OCI-LY1 (cell line): ENCODE measurements around the gene RGL4.
"Not testable (repeated sequence)": the region's sequence is repeated elsewhere in the genome, so short reads cannot be mapped to it uniquely, and the experiment has no call there.

Experiments used
- H2AFZ ChIP-seq: fragments of 200-600 bp; sonication (generic), shearing (Covaris generic); 2 replicates; pipeline ENCODE4 v1.6.0; 2014; ENCODE audit warnings: antibody characterized with exemption, mild to moderate bottlenecking, low read length
- H3F3A ChIP-seq: fragments of 200-600 bp; sonication (generic), shearing (Covaris generic); 2 replicates; pipeline ENCODE4 v1.6.0; 2014; ENCODE audit warnings: mild to moderate bottlenecking, antibody characterized with exemption, low read length, moderate library complexity; ENCODE audit not compliant: insufficient read depth
- H3K27ac ChIP-seq: fragments of 200-600 bp; sonication (generic); 2 replicates; pipeline ENCODE4 v1.5.1; 2014; ENCODE audit warnings: low read length, mixed run types, mild to moderate bottlenecking, low read depth; ENCODE audit not compliant: poor library complexity, severe bottlenecking
- H3K27me3 ChIP-seq: fragments of 200-600 bp; sonication (generic); 2 replicates; pipeline ENCODE4 v1.6.0; 2014; ENCODE audit warnings: antibody characterized with exemption, mild to moderate bottlenecking, low read length, moderate library complexity; ENCODE audit not compliant: insufficient read depth
- H3K36me3 ChIP-seq: fragments of 200-600 bp; sonication (generic); 2 replicates; pipeline ENCODE4 v1.6.1; 2014; ENCODE audit warnings: mild to moderate bottlenecking, antibody characterized with exemption, low read length, moderate library complexity, mixed read lengths; ENCODE audit not compliant: insufficient read depth
- H3K4me1 ChIP-seq: fragments of 200-600 bp; sonication (generic); 2 replicates; pipeline ENCODE4 v1.5.1; 2014; ENCODE audit warnings: mild to moderate bottlenecking, low read length, moderate library complexity; ENCODE audit not compliant: insufficient read depth, severe bottlenecking
- H3K4me2 ChIP-seq: fragments of 200-600 bp; sonication (generic), shearing (Covaris generic); 2 replicates; pipeline ENCODE4 v1.6.1; 2014; ENCODE audit warnings: low read length
- H3K4me3 ChIP-seq: fragments of 200-600 bp; sonication (generic); 2 replicates; pipeline ENCODE4 v1.5.1; 2014; ENCODE audit warnings: low read length, low read depth, mild to moderate bottlenecking, mixed read lengths; ENCODE audit not compliant: poor library complexity, severe bottlenecking
- H3K79me2 ChIP-seq: fragments of 200-600 bp; shearing (Covaris generic); 2 replicates; pipeline ENCODE4 v1.6.1; 2016; ENCODE audit warnings: mixed run types, low read length, mixed read lengths; ENCODE audit not compliant: insufficient read depth
- H3K9ac ChIP-seq: fragments of 200-600 bp; sonication (generic), shearing (Covaris generic); 2 replicates; pipeline ENCODE4 v1.6.1; 2014; ENCODE audit warnings: mild to moderate bottlenecking, low read length, mixed read lengths
- H3K9me2 ChIP-seq: fragments of 200-600 bp; sonication (generic), shearing (Covaris generic); 2 replicates; pipeline ENCODE4 v1.6.1; 2014; ENCODE audit warnings: low read depth, mild to moderate bottlenecking, low read length, mixed read lengths
- H3K9me3 ChIP-seq: fragments of 200-600 bp; shearing (Covaris generic); 2 replicates; pipeline ENCODE4 v1.6.1; 2014; ENCODE audit warnings: low read length, mixed read lengths
- H4K20me1 ChIP-seq: fragments of 200-600 bp; sonication (generic), shearing (Covaris generic); 2 replicates; pipeline ENCODE4 v1.6.0; 2016; ENCODE audit warnings: mild to moderate bottlenecking, low read length; ENCODE audit not compliant: insufficient read depth
- CTCF ChIP-seq: fragments of 200-600 bp; sonication (generic), shearing (Covaris generic); IDR thresholded peaks from 2 replicates; pipeline ENCODE4 v1.5.1; 2017; ENCODE audit warnings: mild to moderate bottlenecking, antibody characterized with exemption, low read length, moderate library complexity, mixed read lengths
- EZH2 ChIP-seq: fragments of 200-600 bp; sonication (generic), shearing (Covaris generic); IDR thresholded peaks from 2 replicates; pipeline ENCODE4 v1.8.0; 2017; ENCODE audit warnings: borderline replicate concordance, mixed run types, mild to moderate bottlenecking, antibody characterized with exemption, low read length, moderate library complexity, mixed read lengths

The RGL4 gene

GRCh38 chr22:23657727-23658126 is 33.1 kb upstream of the RGL4 start:
- H3K4me3 ChIP-seq, result no peak overlapping the region
- no peak overlapping the region for H3K9ac ChIP-seq
- H2AFZ ChIP-seq, result no peak overlapping the region
- H3K36me3 ChIP-seq, result peaks cover 16% of the 10 kb centered on the region
- no peaks in the 10 kb centered on the region for H4K20me1 ChIP-seq
- H3K4me2 ChIP-seq, result no peak overlapping the region
- H3F3A ChIP-seq, result no peaks in the 10 kb centered on the region
- H3K4me1 ChIP-seq, result no peaks in the 10 kb centered on the region
- H3K9me3 ChIP-seq, result no peaks in the 10 kb centered on the region
- no peak for TF ChIP-seq EZH2
- no peak for TF ChIP-seq CTCF
- no peaks in the 10 kb centered on the region for H3K79me2 ChIP-seq
- no peak overlapping the region for H3K27ac ChIP-seq
- no peaks in the 10 kb centered on the region for H3K9me2 ChIP-seq
- H3K27me3 ChIP-seq, result no peaks in the 10 kb centered on the region

GRCh38 chr22:23660381-23660780 is 30.4 kb upstream of the RGL4 start:
- not testable (repeated sequence) for H3K9ac ChIP-seq, H3K9me2 ChIP-seq, H3K4me1 ChIP-seq, H3F3A ChIP-seq, H3K27me3 ChIP-seq, H2AFZ ChIP-seq, H3K4me2 ChIP-seq, H3K4me3 ChIP-seq, H3K27ac ChIP-seq, H3K79me2 ChIP-seq, H4K20me1 ChIP-seq, H3K9me3 ChIP-seq
- H3K36me3 ChIP-seq, result peaks cover 18% of the 10 kb centered on the region

GRCh38 chr22:23670378-23671295 is 20.2 kb upstream of the RGL4 start:
- Histone ChIP-seq H3K9me2 (no peaks in the 10 kb centered on the region), H3K27ac (no peak overlapping the region)

GRCh38 chr22:23671387-23671786 is 19.4 kb upstream of the RGL4 start:
- H3F3A ChIP-seq, H3K4me3 ChIP-seq, H3K27me3 ChIP-seq, H3K79me2 ChIP-seq, H2AFZ ChIP-seq, H3K4me2 ChIP-seq, H3K9me3 ChIP-seq, H3K4me1 ChIP-seq, H3K9ac ChIP-seq, H3K27ac ChIP-seq, H4K20me1 ChIP-seq, H3K9me2 ChIP-seq, H3K36me3 ChIP-seq: not testable (repeated sequence)

More at GRCh38 chr22:23670378-23671295, 20.2 kb upstream of the RGL4 start:
- Histone ChIP-seq H3K36me3 (no peaks in the 10 kb centered on the region), H3K9ac (no peak overlapping the region), H3K79me2 (no peaks in the 10 kb centered on the region), H3K4me1 (no peaks in the 10 kb centered on the region), H3K9me3 (no peaks in the 10 kb centered on the region), H3F3A (no peaks in the 10 kb centered on the region), H2AFZ (no peak overlapping the region), H3K4me3 (no peak overlapping the region), H3K4me2 (no peak overlapping the region), H4K20me1 (no peaks in the 10 kb centered on the region), H3K27me3 (no peaks in the 10 kb centered on the region)
- TF ChIP-seq CTCF (no peak), EZH2 (no peak)

- H3K4me2 ChIP-seq, H3K27ac ChIP-seq, H2AFZ ChIP-seq: not testable (repeated sequence)
These were observed 18.3 kb upstream of the RGL4 start for GRCh38 chr22:23672307-23673049.

More at GRCh38 chr22:23672307-23673049, 18.3 kb upstream of the RGL4 start:
- not testable (repeated sequence) for H3K4me1 ChIP-seq, H3K9me2 ChIP-seq, H3K4me3 ChIP-seq, H3K9me3 ChIP-seq, H3K27me3 ChIP-seq, H3K79me2 ChIP-seq, H3K9ac ChIP-seq, H3K36me3 ChIP-seq, H3F3A ChIP-seq, H4K20me1 ChIP-seq
